GM21515 (cell line): ENCODE results near the gene ARNT2.
"Not testable (repeated sequence)": the region's sequence is repeated elsewhere in the genome, so short reads cannot be mapped to it uniquely, and the experiment has no call there.

Experiments
- ATAC-seq: cut with Tn5 transposase; IDR thresholded peaks from one replicate; pipeline ENCODE4 v1.9.1; 2021; ENCODE audit not compliant: unreplicated experiment

Gene ARNT2

DNA sequence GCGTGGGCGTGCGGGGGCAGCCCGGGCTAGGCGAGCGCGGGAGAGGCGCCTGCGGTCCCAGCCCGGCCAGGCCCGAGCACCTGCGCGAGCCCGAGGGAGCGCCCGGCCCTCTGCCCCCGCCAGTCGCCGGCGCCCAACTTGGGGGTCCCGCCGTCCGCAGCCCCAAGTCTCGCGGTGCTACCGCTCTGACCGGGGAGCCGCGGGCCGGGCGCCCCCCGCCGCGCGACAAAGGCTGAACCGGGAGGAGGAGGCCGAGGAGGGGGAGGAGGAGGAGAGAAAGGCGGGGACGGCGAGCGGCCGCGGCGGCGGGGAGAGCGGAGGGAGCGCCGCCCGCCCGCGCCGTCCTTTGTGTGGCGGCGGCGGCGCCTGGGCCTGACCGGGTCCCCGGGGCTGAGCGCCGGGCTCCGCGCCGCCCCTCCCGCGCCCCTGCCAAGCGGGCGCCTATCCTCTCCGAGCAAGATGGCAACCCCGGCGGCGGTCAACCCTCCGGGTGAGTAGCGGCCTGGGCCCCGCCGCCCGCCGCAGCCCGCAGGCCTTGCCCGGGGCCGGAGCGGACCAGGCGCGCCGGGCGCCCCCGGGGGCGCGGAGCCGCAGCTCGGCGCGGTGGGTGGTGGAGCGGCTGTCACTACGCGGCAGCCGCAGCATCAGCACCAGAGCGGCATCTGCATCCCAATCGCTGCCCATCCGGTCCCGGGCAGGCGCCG, at the start of gene ARNT2:
Gene ARNT2, plus strand, starts transcription at position 326 of the 704 bp plus-strand sequence. Its CDS starts 134 bp downstream, at position 460.
- no peak for ATAC-seq

DNA sequence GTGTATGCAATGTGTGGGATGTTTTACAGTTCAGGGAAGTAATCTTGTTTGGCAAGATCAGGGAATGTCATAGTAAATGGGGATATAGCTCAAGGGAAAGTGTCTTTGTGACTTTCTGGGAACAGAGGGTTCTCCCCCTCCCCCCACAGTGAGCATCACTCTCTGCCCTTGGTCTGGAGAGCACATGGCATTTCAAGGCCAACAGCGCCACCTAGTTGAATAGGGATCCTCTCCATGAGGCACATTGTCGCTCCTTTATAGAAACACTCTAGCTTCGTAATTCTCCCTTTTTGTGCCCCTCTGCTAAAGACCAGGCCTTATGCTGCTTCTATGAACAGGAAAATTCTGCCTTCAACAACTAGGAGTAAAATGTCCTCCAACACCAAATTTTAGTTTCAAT, 37.1 kb upstream of the ARNT2 start:
- ATAC-seq, result no peak

- ATAC-seq, result no peak
Measured at GRCh38 chr15:80367661-80368060, 36.5 kb upstream of the ARNT2 start.

DNA sequence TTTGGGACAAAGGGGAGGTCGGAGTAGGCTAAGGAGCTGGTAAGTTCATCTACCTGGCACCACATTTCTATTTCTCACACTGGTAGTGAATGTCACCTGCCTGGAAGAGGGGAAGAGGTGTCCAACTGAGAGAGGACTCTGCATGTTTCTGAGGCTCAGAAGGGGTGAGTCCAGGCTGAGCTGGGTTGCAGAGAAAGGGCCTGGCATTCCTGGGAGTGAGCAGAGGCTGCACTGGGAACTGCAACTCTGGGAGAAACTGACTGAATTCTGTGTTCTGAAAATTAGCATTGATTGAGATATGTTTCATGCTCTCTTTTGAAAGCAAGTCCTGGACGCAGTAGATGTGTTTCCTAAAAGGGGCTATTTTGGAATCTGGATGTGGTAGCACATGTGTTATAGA, 32.3 kb upstream of the ARNT2 start:
- ATAC-seq, result no peak

DNA sequence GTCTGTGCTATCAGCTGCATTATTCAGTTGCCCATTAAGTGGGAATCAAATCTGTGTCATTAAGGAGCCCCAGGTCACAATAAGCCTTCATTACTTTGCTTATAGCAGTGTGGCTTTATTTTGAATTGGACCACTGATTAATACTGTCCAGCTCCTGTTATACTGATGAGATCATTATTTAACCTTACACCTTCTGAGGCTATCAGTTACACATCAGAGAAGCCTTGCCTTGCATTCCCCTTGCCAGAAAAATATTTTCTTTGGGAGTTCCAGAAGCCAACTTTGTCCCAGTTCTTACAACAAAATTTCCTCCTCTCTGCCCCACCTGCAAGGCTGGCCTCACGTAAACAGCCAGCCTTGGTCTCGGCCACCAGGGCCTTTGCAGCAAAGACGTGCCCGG, 29.7 kb upstream of the ARNT2 start:
- ATAC-seq, result no peak

- ATAC-seq, result no peak
Measured at GRCh38 chr15:80375968-80376891, 28.0 kb upstream of the ARNT2 start.

DNA sequence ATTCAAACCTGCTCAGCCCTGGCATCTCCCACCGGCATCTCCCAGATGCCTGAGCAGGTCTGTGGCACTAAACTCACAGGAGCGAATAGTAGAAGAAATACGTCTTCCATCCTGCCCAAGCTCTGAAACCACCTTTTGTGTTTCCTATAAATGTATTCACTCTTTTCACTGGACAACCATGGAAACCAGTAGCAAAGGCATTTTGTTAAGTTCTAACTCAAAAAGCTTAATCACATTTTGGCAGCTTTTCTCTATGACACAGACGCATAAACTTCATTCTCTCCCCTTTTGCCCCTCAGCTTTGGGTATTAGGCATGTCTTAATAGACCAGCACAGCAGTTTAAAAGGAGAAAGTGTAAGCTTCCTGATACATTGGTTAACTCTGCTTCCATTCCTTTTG, 24.5 kb upstream of the ARNT2 start:
- ATAC-seq, result no peak

- no peak for ATAC-seq
Measured at GRCh38 chr15:80380154-80380553, 24.0 kb upstream of the ARNT2 start.

- no peak for ATAC-seq
Measured at GRCh38 chr15:80382285-80382684, 21.9 kb upstream of the ARNT2 start.

- ATAC-seq, result no peak
Measured at GRCh38 chr15:80384432-80384831, 19.8 kb upstream of the ARNT2 start.

DNA sequence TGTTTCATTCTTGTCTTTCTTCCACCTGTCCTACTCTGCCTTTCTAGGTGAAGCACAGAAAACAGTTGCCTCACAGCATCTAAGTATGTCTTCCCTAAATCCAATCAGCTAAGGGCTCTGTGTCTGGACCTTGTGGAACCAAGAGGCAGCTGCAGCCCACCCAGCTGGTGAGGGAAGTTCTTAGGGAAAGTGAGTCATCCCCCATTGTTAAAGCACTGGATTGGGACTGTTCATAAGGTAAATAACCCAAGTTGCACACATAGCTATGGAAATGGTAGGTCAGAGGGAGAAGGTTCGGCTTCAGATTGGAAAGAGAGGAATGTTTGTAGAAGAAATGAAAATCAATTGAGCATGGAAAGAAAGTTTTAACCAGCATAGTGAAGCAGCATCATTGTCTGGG, 18.0 kb upstream of the ARNT2 start:
- ATAC-seq, result no peak

DNA sequence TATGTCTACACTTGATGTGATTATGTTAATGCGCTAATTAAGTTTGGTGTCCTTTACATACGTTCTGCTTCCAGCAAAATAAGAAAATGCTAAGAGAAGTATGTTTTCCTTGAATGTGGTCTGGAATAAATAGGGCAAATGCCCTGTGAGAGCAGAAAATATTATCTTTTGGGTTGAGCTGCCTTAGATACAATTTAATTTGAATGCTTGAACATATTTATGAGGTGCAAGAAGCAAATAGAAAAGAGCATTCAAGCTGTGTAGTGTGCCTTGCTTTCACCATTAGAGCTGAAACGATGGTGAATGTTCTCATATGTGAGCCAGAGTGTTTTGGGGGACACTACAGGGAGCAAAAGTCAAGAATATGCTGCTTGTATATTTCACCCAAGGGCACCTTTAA, 15.9 kb upstream of the ARNT2 start:
- ATAC-seq, result no peak

GRCh38 chr15:80389370-80389769, 14.8 kb upstream of the ARNT2 start:
- no peak for ATAC-seq

DNA sequence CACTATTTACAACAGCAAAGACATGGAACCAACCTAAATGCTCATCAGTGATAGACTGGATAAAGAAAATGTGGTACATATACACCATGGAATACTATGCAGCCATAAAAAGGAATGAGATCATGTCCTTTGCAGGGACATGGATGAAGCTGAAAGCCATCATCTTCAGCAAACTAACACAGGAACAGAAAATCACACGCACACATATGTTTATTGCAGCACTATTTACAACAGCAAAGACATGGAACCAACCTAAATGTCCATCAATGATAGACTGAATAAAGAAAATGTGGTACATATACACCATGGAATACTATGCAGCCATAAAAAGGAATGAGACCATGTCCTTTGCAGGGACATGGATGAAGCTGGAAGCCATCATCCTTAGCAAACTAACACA, 13.2 kb upstream of the ARNT2 start:
- not testable (repeated sequence) for ATAC-seq

DNA sequence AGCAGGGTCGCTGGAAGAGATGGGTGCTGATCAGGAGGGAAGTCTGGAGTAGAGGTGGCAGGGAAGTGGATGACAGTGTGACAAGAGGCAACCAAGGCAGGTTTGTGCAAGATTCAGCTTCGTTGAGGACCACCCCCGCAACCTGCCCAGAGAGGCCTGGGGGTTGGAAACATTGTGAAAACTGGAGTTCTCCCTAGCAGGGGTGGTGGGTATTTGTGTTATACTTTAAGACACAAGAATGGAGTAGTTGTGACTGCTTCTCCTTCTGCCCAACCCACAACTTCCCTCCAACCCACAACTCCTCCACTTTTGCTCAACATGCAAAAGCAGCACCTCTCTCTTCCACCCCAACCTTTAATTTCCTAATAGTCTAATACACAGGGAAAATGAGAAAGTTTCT, 8.6 kb upstream of the ARNT2 start:
- no peak for ATAC-seq

DNA sequence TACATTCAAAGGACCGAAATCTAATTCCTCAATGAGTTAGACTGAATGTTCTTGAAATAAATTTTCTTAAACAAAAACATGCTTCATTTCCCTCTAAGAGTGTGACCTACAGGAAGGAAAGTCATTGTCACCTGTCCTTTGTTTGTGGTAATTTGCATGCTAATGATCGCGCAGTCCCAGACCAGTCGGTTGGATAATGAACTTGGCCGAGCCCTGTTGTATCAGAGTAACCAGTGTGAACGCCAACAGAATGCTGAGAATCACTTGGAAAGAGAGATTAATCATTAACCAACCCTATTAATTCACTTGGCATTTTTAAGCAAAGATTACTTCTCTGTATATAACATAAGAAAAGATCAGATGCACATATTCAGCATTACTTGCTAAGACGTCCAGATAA, 8.1 kb upstream of the ARNT2 start:
- ATAC-seq, result no peak

DNA sequence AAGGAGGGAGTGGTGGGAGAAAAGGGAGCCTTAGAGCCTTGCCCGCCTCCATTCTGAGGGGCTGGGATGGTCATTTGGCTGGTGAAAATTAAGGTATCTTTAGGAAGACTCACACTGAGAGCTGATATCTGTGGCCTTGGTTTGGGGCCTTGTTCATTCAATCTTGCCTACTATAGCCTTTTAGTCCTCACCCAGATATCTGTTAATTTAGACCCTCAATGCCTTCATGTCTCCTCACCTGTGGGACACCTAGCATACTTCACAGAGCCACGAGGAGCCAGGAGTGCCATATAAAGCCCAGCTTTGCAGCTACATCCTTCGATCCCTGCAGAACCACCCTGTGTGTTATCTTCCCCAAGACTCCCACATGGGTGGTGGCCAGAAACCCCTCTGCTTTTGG, 4.7 kb upstream of the ARNT2 start:
- no peak for ATAC-seq

DNA sequence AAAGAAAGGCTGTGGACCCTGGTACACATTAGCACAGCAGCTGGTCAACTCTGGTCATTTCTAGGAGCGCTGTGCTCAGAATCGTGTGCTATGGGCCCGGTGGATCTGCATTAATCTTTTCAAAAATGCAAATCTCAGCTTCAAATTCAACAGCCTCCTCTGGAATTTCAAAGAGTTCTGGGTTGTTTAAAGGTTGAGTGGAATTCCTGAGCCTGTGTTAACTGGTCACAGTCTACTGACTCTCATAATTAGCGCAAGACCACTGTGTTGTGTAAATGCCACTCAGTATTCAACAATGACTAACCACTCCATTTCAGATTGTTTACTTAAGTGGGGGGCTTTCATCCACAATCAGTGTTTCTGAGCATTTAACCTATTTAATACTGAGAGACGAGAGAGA, 2.7 kb upstream of the ARNT2 start:
- no peak for ATAC-seq

GRCh38 chr15:80402339-80402738, 1.8 kb upstream of the ARNT2 start:
- ATAC-seq, result no peak

DNA sequence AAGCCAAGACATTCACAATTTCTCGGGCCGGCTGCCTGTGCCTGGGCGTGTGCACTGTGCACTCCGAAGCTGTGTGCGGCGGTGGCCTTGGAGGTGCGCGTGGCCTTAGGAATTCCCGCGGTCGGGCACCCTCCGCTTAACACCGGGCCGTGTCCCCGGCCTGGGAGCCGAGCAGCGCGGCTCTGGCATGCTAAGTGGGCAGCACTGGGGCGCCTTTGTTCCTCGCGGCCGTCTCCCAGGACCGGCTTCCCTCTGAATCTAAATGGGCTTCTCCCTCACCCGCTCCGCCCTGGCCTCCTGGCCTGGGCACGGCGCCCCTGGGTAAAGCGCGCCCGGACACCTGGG, 498 bp upstream of the ARNT2 start:
- no peak for ATAC-seq

GRCh38 chr15:80404761-80405553, 775 bp downstream of the ARNT2 start:
- no peak for ATAC-seq

DNA sequence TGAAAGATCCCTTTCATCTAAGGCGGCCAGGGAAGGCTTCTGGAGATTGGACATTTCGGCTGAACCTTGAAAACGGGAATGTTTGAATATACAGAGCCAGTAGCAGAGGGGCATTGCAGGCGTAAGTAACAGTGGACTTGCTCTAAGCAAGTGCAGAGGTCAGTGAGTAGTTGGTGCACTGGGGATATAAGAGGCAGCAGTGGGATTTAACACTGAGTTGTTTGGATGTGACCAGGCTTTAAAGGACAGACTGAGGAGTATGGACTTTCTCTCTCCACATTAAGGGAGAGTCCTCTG, 1.3 kb downstream of the ARNT2 start:
- no peak for ATAC-seq
